ENCODE results near the gene TRPV6. TPM values are rescaled to one million over a fixed set of nuclear protein-coding genes. Genes with fewer than 3 reads are reported as not detected.

TRPV6 gene
- total and polyA plus RNA-seq, 9 donors = 0.05 to 0.57 (median 0.09) TPM; not detected in 2

DNA sequence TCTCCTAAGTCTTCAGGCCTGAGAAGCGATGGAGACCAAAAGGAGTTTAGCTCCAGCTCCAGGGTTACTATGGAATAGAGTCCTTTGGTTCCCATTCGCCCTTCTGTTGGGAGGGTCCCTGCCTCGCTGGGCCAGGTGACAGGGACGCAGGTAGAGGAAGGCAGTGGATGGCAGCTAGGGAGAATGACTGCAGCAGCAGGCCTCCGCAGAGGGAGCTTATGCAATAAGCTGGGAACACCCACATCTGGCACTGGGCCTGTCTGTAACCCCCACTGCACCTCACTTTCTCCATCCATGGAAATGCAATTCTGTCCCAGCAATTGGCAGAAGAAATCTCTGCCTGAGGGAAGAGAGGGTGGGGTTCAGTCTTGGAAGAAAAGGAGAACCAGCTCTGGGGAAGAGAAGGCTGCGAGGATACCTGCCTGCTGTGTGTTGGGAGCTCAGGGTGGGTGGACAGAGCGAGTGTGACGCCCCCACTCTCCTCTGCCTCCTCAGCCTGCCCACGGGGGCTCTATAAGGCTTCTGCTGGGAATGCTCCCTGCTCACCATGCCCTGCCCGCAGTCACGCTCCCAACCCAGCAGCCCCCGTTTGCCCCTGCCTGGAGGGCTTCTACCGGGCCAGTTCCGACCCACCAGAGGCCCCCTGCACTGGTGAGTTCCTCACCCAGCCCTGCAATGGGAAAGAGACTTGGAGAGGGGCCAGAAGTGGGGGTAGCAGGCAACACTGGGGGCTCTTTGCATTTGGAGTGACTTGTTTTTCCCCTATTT, 20.4 kb downstream of the TRPV6 start:
- Histone ChIP-seq H3K4me1 (ENCODE audit: control insufficient read depth, insufficient read depth, low read length) (no peaks in the 10 kb centered on the region), H3K4me3 (ENCODE audit: low read length) (no peak overlapping the region), H3K9me3 (replicated peaks; ENCODE audit: control insufficient read depth, low read depth, low read length) (no peaks in the 10 kb centered on the region), H3K36me3 (ENCODE audit: control insufficient read depth, insufficient read depth, low read length) (no peaks in the 10 kb centered on the region), H3K27ac (ENCODE audit: low read length) (no peak overlapping the region), H3K27me3 (ENCODE audit: control insufficient read depth, insufficient read depth, low read length) (no peaks in the 10 kb centered on the region)
- WGBS (ENCODE audit: insufficient coverage) = 64% methylated on average over 7 of the region's 14 CpGs
- peak; percentile 13 for DNase-seq

- no peak overlapping the region for H3K4me3 ChIP-seq (ENCODE audit: low read length)
- H3K36me3 ChIP-seq (ENCODE audit: control insufficient read depth, insufficient read depth, low read length) = no peaks in the 10 kb centered on the region
- DNase-seq = no peak
- no peaks in the 10 kb centered on the region for H3K9me3 ChIP-seq (replicated peaks; ENCODE audit: control insufficient read depth, low read depth, low read length)
- 89% methylated on average over 34 of the region's 37 CpGs for WGBS (ENCODE audit: insufficient coverage)
- no peaks in the 10 kb centered on the region for H3K27me3 ChIP-seq (ENCODE audit: control insufficient read depth, insufficient read depth, low read length)
- no peaks in the 10 kb centered on the region for H3K4me1 ChIP-seq (ENCODE audit: control insufficient read depth, insufficient read depth, low read length)
- no peak overlapping the region for H3K27ac ChIP-seq (ENCODE audit: low read length)
These were observed 21.5 kb downstream of the TRPV6 start for GRCh38 chr7:142863891-142864685.

GRCh38 chr7:142862786-142863400, 22.7 kb downstream of the TRPV6 start:
- no peak overlapping the region for H3K27ac ChIP-seq (ENCODE audit: low read length)
- H3K9me3 ChIP-seq (replicated peaks; ENCODE audit: control insufficient read depth, low read depth, low read length) = no peaks in the 10 kb centered on the region
- H3K27me3 ChIP-seq (ENCODE audit: control insufficient read depth, insufficient read depth, low read length) = no peaks in the 10 kb centered on the region
- no peaks in the 10 kb centered on the region for H3K36me3 ChIP-seq (ENCODE audit: control insufficient read depth, insufficient read depth, low read length)
- 84% methylated on average over 6 of the region's 7 CpGs for WGBS (ENCODE audit: insufficient coverage)
- no peak overlapping the region for H3K4me3 ChIP-seq (ENCODE audit: low read length)
- no peak for DNase-seq
- H3K4me1 ChIP-seq (ENCODE audit: control insufficient read depth, insufficient read depth, low read length) = no peaks in the 10 kb centered on the region

- H3K27ac ChIP-seq (ENCODE audit: low read length) = no peak overlapping the region
- no peak overlapping the region for H3K4me3 ChIP-seq (ENCODE audit: low read length)
- peaks cover 2% of the 10 kb centered on the region for H3K27me3 ChIP-seq (ENCODE audit: control insufficient read depth, insufficient read depth, low read length)
- DNase-seq = no peak
- H3K36me3 ChIP-seq (ENCODE audit: control insufficient read depth, insufficient read depth, low read length) = no peaks in the 10 kb centered on the region
- no peaks in the 10 kb centered on the region for H3K4me1 ChIP-seq (ENCODE audit: control insufficient read depth, insufficient read depth, low read length)
- H3K9me3 ChIP-seq (replicated peaks; ENCODE audit: control insufficient read depth, low read depth, low read length) = no peaks in the 10 kb centered on the region
- no CpG with 5 or more reads among the region's 4 CpGs for WGBS (ENCODE audit: insufficient coverage)
These were observed 23.2 kb downstream of the TRPV6 start for GRCh38 chr7:142862351-142862750.

DNA sequence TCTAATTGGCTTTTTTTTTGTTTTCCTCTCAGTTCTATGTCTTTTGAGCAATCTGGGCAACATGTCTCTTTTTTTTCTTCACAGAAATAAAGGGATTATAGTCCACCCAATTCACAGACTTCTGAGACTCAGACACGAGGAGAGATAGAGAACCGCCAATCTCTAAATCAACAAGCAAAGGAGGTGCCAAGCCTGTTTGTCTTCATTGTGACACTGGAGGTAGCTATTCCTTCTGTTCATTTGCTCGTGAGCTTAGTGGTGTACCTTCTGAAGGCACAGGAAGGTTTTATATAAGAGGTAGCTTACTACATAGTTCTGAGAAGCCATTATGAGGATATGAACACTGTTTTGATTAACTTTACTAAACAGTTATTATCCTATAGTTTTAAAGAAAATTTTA, 24.6 kb downstream of the TRPV6 start:
- no peaks in the 10 kb centered on the region for H3K9me3 ChIP-seq (replicated peaks; ENCODE audit: control insufficient read depth, low read depth, low read length)
- H3K4me1 ChIP-seq (ENCODE audit: control insufficient read depth, insufficient read depth, low read length) = peaks cover 1% of the 10 kb centered on the region
- H3K4me3 ChIP-seq (ENCODE audit: low read length) = no peak overlapping the region
- no peak for DNase-seq
- WGBS (ENCODE audit: insufficient coverage) = no CpG with 5 or more reads among the region's 3 CpGs
- H3K36me3 ChIP-seq (ENCODE audit: control insufficient read depth, insufficient read depth, low read length) = no peaks in the 10 kb centered on the region
- H3K27ac ChIP-seq (ENCODE audit: low read length) = no peak overlapping the region
- H3K27me3 ChIP-seq (ENCODE audit: control insufficient read depth, insufficient read depth, low read length) = peaks cover 2% of the 10 kb centered on the region

- no peak overlapping the region for H3K4me3 ChIP-seq (ENCODE audit: low read length)
- WGBS (ENCODE audit: insufficient coverage) = 57% methylated on average over 4 of the region's 5 CpGs
- peak; percentile 17 for DNase-seq
- H3K4me1 ChIP-seq (ENCODE audit: control insufficient read depth, insufficient read depth, low read length) = peaks cover 10% of the 10 kb centered on the region
- H3K9me3 ChIP-seq (replicated peaks; ENCODE audit: control insufficient read depth, low read depth, low read length) = no peaks in the 10 kb centered on the region
- no peak overlapping the region for H3K27ac ChIP-seq (ENCODE audit: low read length)
- H3K27me3 ChIP-seq (ENCODE audit: control insufficient read depth, insufficient read depth, low read length) = peaks cover 12% of the 10 kb centered on the region
- no peaks in the 10 kb centered on the region for H3K36me3 ChIP-seq (ENCODE audit: control insufficient read depth, insufficient read depth, low read length)
These were observed 25.7 kb downstream of the TRPV6 start for GRCh38 chr7:142859829-142860228.

DNA sequence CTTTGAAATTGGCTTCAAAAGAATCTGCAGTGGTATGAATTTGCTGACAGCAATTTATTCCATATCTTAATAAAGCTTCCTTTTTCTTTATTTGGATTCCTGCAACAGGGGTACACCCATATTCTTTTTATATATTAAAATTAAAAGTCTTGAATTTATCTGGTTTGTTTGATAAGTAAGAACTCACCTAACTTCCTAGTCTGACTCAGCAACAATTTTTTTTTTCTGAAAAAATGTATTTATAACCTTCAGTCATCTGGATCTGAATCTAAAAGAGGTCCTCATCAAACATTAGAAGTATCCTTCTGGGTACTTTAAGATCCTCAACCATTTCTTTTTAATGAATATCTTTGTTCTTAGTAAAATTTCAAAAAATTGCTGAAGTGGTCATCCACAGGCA, 26.1 kb downstream of the TRPV6 start:
- Histone ChIP-seq H3K27me3 (ENCODE audit: control insufficient read depth, insufficient read depth, low read length) (peaks cover 12% of the 10 kb centered on the region), H3K27ac (ENCODE audit: low read length) (no peak overlapping the region), H3K36me3 (ENCODE audit: control insufficient read depth, insufficient read depth, low read length) (no peaks in the 10 kb centered on the region), H3K9me3 (replicated peaks; ENCODE audit: control insufficient read depth, low read depth, low read length) (no peaks in the 10 kb centered on the region), H3K4me1 (ENCODE audit: control insufficient read depth, insufficient read depth, low read length) (peaks cover 10% of the 10 kb centered on the region), H3K4me3 (ENCODE audit: low read length) (no peak overlapping the region)
- no peak for DNase-seq

GRCh38 chr7:142857625-142858024, 27.9 kb downstream of the TRPV6 start:
- 63% methylated on average over 1 of the region's 5 CpGs for WGBS (ENCODE audit: insufficient coverage)
- Histone ChIP-seq H3K4me3 (ENCODE audit: low read length) (no peak overlapping the region), H3K36me3 (ENCODE audit: control insufficient read depth, insufficient read depth, low read length) (no peaks in the 10 kb centered on the region), H3K27me3 (ENCODE audit: control insufficient read depth, insufficient read depth, low read length) (peaks cover 12% of the 10 kb centered on the region), H3K9me3 (replicated peaks; ENCODE audit: control insufficient read depth, low read depth, low read length) (no peaks in the 10 kb centered on the region), H3K4me1 (ENCODE audit: control insufficient read depth, insufficient read depth, low read length) (peaks cover 15% of the 10 kb centered on the region), H3K27ac (ENCODE audit: low read length) (no peak overlapping the region)
- DNase-seq = no peak

GRCh38 chr7:142856565-142857245, 28.8 kb downstream of the TRPV6 start:
- no peak for DNase-seq
- Histone ChIP-seq H3K9me3 (replicated peaks; ENCODE audit: control insufficient read depth, low read depth, low read length) (no peaks in the 10 kb centered on the region), H3K27ac (ENCODE audit: low read length) (no peak overlapping the region), H3K4me3 (ENCODE audit: low read length) (no peak overlapping the region), H3K4me1 (ENCODE audit: control insufficient read depth, insufficient read depth, low read length) (peaks cover 15% of the 10 kb centered on the region), H3K27me3 (ENCODE audit: control insufficient read depth, insufficient read depth, low read length) (peaks cover 12% of the 10 kb centered on the region), H3K36me3 (ENCODE audit: control insufficient read depth, insufficient read depth, low read length) (no peaks in the 10 kb centered on the region)
- 89% methylated on average over 5 of the region's 7 CpGs for WGBS (ENCODE audit: insufficient coverage)

Data from muscle of leg (tissue), 11 donors.